ENCODE results near the gene LOXHD1.

- TF ChIP-seq, protein P1, sequence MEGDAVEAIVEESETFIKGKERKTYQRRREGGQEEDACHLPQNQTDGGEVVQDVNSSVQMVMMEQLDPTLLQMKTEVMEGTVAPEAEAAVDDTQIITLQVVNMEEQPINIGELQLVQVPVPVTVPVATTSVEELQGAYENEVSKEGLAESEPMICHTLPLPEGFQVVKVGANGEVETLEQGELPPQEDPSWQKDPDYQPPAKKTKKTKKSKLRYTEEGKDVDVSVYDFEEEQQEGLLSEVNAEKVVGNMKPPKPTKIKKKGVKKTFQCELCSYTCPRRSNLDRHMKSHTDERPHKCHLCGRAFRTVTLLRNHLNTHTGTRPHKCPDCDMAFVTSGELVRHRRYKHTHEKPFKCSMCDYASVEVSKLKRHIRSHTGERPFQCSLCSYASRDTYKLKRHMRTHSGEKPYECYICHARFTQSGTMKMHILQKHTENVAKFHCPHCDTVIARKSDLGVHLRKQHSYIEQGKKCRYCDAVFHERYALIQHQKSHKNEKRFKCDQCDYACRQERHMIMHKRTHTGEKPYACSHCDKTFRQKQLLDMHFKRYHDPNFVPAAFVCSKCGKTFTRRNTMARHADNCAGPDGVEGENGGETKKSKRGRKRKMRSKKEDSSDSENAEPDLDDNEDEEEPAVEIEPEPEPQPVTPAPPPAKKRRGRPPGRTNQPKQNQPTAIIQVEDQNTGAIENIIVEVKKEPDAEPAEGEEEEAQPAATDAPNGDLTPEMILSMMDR (conservative IDR thresholded peaks at IDR 0.05; ENCODE audit: low read depth, low read length): no peak
- no peak for TF ChIP-seq EZH2 (IDR thresholded peaks at IDR 0.05; ENCODE audit: borderline replicate concordance, low read depth, low read length, poor library complexity, severe bottlenecking)
Observed at GRCh38 chr18:46676182-46676835, 19.3 kb upstream of the LOXHD1 start.
